GM12878 (cell line): ENCODE results near the gene EFNA1.

Experiments used
- POLR2AphosphoS2 ChIP-seq: IDR thresholded peaks from 2 replicates; pipeline ENCODE4 v1.6.1; 2011; ENCODE audit warnings: low read depth, mild to moderate bottlenecking, low read length, improper control_type of control experiment, moderate library complexity
- RAD21 ChIP-seq: IDR thresholded peaks from 2 replicates; pipeline ENCODE4 v1.6.1; 2011; ENCODE audit warnings: mild to moderate bottlenecking, low read depth, low read length, moderate library complexity; ENCODE audit not compliant: insufficient read depth
- SP1 ChIP-seq: IDR thresholded peaks from one replicate; pipeline ENCODE4 v1.6.1; 2011; ENCODE audit warnings: low read depth, low read length
- ZNF217 ChIP-seq: fragments of 450-650 bp; IDR thresholded peaks from 2 replicates; pipeline ENCODE4 v1.6.1; 2017; ENCODE audit warnings: antibody characterized with exemption, mild to moderate bottlenecking
- TF ChIP-seq, protein P1 (sequence below), 3 experiments: IDR thresholded peaks in 2 of 3; conservative IDR thresholded peaks in 1 of 3; 2 replicates each; pipeline ENCODE4 v1.5.1; 2011; ENCODE audit warnings: low read depth in 3 of 3, low read length in 3 of 3, mild to moderate bottlenecking in 3 of 3, control low read depth in 2 of 3, moderate library complexity in 2 of 3, inconsistent platforms in 1 of 3, mixed read lengths in 1 of 3; ENCODE audit not compliant: control insufficient read depth in 2 of 3, insufficient read depth in 1 of 3; ENCODE audit errors: extremely low read depth in 1 of 3

DNA sequence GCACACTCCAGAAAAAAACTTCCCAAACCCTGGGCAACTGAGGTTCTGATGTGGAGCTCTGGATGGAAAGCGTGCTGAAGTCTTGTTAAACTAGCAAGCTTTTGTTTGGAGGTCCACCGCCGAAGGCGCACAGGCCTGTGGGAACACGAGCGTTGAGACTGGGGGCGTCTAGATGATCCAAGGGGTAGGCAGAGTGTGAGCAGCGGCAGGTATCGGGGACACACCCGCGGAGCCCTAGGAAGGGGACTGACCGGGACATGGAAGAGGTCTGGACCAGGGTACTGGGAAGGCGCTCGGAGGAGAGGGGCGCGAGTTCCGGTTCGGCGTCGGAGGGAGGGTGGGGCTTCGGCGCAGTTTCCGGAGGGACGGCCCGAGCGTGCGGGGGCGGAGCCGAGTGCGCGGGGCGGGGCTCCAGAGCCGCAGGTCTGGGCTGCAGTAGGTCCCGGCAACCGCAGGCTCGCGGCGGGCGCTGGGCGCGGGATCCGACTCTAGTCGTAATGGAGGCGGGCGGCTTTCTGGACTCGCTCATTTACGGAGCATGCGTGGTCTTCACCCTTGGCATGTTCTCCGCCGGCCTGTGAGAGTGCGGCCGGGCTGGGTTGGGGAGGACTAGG, 7.8 kb downstream of the EFNA1 start, which contains the start of gene SLC50A1:
- TF ChIP-seq SP1, result peak; percentile 51
- no peak for TF ChIP-seq RAD21
- TF ChIP-seq, protein P1, sequence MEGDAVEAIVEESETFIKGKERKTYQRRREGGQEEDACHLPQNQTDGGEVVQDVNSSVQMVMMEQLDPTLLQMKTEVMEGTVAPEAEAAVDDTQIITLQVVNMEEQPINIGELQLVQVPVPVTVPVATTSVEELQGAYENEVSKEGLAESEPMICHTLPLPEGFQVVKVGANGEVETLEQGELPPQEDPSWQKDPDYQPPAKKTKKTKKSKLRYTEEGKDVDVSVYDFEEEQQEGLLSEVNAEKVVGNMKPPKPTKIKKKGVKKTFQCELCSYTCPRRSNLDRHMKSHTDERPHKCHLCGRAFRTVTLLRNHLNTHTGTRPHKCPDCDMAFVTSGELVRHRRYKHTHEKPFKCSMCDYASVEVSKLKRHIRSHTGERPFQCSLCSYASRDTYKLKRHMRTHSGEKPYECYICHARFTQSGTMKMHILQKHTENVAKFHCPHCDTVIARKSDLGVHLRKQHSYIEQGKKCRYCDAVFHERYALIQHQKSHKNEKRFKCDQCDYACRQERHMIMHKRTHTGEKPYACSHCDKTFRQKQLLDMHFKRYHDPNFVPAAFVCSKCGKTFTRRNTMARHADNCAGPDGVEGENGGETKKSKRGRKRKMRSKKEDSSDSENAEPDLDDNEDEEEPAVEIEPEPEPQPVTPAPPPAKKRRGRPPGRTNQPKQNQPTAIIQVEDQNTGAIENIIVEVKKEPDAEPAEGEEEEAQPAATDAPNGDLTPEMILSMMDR (IDR thresholded peaks at IDR 0.05 in 2 of 3, conservative IDR thresholded peaks at IDR 0.05 in 1 of 3; ENCODE audit: control insufficient read depth in 2 of 3, extremely low read depth in 1 of 3, insufficient read depth in 1 of 3, low read depth in 3 of 3, low read length in 3 of 3), result no peak
- no peak for TF ChIP-seq ZNF217
- TF ChIP-seq POLR2AphosphoS2, result peak; percentile 93
